ENCODE data around the gene BEND3.
A peak's percentile ranks its signal among the peaks of the same experiment; 100 is the strongest.

The BEND3 gene

GRCh38 chr6:107114213-107114925 is 946 bp downstream of the BEND3 start:
- peak overlapping the region; percentile 52 to 60 for H3K4me3 ChIP-seq (ENCODE audit: low read depth in 1 of 2, low read length in 1 of 2)
- no peak overlapping the region for H3K27ac ChIP-seq
- no peaks in the 10 kb centered on the region for H3K9me3 ChIP-seq
- peaks cover 44% of the 10 kb centered on the region for H3K27me3 ChIP-seq
- H3K4me1 ChIP-seq (ENCODE audit: control insufficient read depth in 1 of 2, insufficient read depth in 1 of 2, low read depth in 1 of 2, low read length in 1 of 2), result peaks cover 30 to 32% of the 10 kb centered on the region in 2 experiments
- TF ChIP-seq CTCF (IDR thresholded peaks at IDR 0.05), result peak; percentile 88
- no peaks in the 10 kb centered on the region for H3K36me3 ChIP-seq

GRCh38 chr6:107110200-107110599 is 5.1 kb downstream of the BEND3 start:
- no peak overlapping the region for H3K4me3 ChIP-seq (ENCODE audit: low read depth in 1 of 2, low read length in 1 of 2)
- H3K27me3 ChIP-seq, result peaks cover 6% of the 10 kb centered on the region
- H3K4me1 ChIP-seq (ENCODE audit: control insufficient read depth in 1 of 2, insufficient read depth in 1 of 2, low read depth in 1 of 2, low read length in 1 of 2), result peaks cover 25% of the 10 kb centered on the region in 2 experiments
- no peaks in the 10 kb centered on the region for H3K9me3 ChIP-seq
- no peak for TF ChIP-seq CTCF (IDR thresholded peaks at IDR 0.05)
- H3K27ac ChIP-seq, result peak overlapping the region; percentile 43
- H3K36me3 ChIP-seq, result no peaks in the 10 kb centered on the region

- no peak overlapping the region for H3K4me3 ChIP-seq (ENCODE audit: low read depth in 1 of 2, low read length in 1 of 2)
- no peak overlapping the region for H3K27ac ChIP-seq
- H3K36me3 ChIP-seq, result no peaks in the 10 kb centered on the region
- no peak for TF ChIP-seq CTCF (IDR thresholded peaks at IDR 0.05)
- H3K4me1 ChIP-seq (ENCODE audit: control insufficient read depth in 1 of 2, insufficient read depth in 1 of 2, low read depth in 1 of 2, low read length in 1 of 2), result peaks cover 19 to 20% of the 10 kb centered on the region in 2 experiments
- no peaks in the 10 kb centered on the region for H3K9me3 ChIP-seq
- H3K27me3 ChIP-seq, result no peaks in the 10 kb centered on the region
These were observed 7.0 kb downstream of the BEND3 start for GRCh38 chr6:107108201-107108890.

GRCh38 chr6:107107791-107108190 is 7.5 kb downstream of the BEND3 start:
- no peak for TF ChIP-seq CTCF (IDR thresholded peaks at IDR 0.05)

GRCh38 chr6:107106165-107106564 is 9.2 kb downstream of the BEND3 start:
- peaks cover 19 to 20% of the 10 kb centered on the region in 2 experiments for H3K4me1 ChIP-seq (ENCODE audit: control insufficient read depth in 1 of 2, insufficient read depth in 1 of 2, low read depth in 1 of 2, low read length in 1 of 2)
- TF ChIP-seq CTCF (IDR thresholded peaks at IDR 0.05), result no peak
- H3K27ac ChIP-seq, result no peak overlapping the region
- H3K27me3 ChIP-seq, result no peaks in the 10 kb centered on the region
- no peak overlapping the region for H3K4me3 ChIP-seq (ENCODE audit: low read depth in 1 of 2, low read length in 1 of 2)
- H3K36me3 ChIP-seq, result no peaks in the 10 kb centered on the region
- no peaks in the 10 kb centered on the region for H3K9me3 ChIP-seq

More at GRCh38 chr6:107107791-107108190, 7.5 kb downstream of the BEND3 start:
- H3K4me3 ChIP-seq (ENCODE audit: low read depth in 1 of 2, low read length in 1 of 2), result no peak overlapping the region
- no peaks in the 10 kb centered on the region for H3K36me3 ChIP-seq
- no peaks in the 10 kb centered on the region for H3K27me3 ChIP-seq
- H3K9me3 ChIP-seq, result no peaks in the 10 kb centered on the region
- no peak overlapping the region for H3K27ac ChIP-seq
- H3K4me1 ChIP-seq (ENCODE audit: control insufficient read depth in 1 of 2, insufficient read depth in 1 of 2, low read depth in 1 of 2, low read length in 1 of 2), result peaks cover 19 to 20% of the 10 kb centered on the region in 2 experiments
